HG03575 (cell line): ENCODE measurements around the gene ITGB3BP.
"Not testable (repeated sequence)": the region's sequence is repeated elsewhere in the genome, so short reads cannot be mapped to it uniquely, and the experiment has no call there.

Experiments
- ATAC-seq: cut with Tn5 transposase; IDR thresholded peaks from one replicate; pipeline ENCODE4 v1.9.1; 2021; ENCODE audit not compliant: unreplicated experiment, insufficient number of reproducible peaks, low FRiP score; ENCODE audit errors: extremely low read depth

ITGB3BP gene

GRCh38 chr1:63516629-63517028 lies 6.4 kb downstream of the ITGB3BP start:
- no peak for ATAC-seq

- no peak for ATAC-seq
Measured at GRCh38 chr1:63512584-63512983, 10.4 kb downstream of the ITGB3BP start.

- ATAC-seq, result no peak
Measured at GRCh38 chr1:63509718-63510117, 13.3 kb downstream of the ITGB3BP start.

- ATAC-seq, result no peak
Measured at GRCh38 chr1:63506782-63507181, 16.2 kb downstream of the ITGB3BP start.

- ATAC-seq, result no peak
Measured at GRCh38 chr1:63501256-63501655, 21.8 kb downstream of the ITGB3BP start.

- ATAC-seq, result no peak
Measured at GRCh38 chr1:63498106-63498505, 24.9 kb downstream of the ITGB3BP start.

GRCh38 chr1:63497577-63497976 lies 25.4 kb downstream of the ITGB3BP start:
- no peak for ATAC-seq

GRCh38 chr1:63487336-63488065 lies 35.5 kb downstream of the ITGB3BP start:
- ATAC-seq, result no peak

- ATAC-seq, result no peak
Measured at GRCh38 chr1:63486629-63487028, 36.4 kb downstream of the ITGB3BP start.

- ATAC-seq, result no peak
Measured at GRCh38 chr1:63480057-63480456, 43.0 kb downstream of the ITGB3BP start.

- no peak for ATAC-seq
Measured at GRCh38 chr1:63475761-63476160, 47.3 kb downstream of the ITGB3BP start.

- ATAC-seq, result not testable (repeated sequence)
Measured at GRCh38 chr1:63468683-63469082, 54.3 kb downstream of the ITGB3BP start.

GRCh38 chr1:63466759-63467158 lies 56.3 kb downstream of the ITGB3BP start:
- no peak for ATAC-seq

GRCh38 chr1:63466181-63466580 lies 56.8 kb downstream of the ITGB3BP start:
- ATAC-seq, result no peak

GRCh38 chr1:63463248-63463647 lies 59.8 kb downstream of the ITGB3BP start:
- ATAC-seq, result no peak

GRCh38 chr1:63461661-63462230 lies 61.3 kb downstream of the ITGB3BP start:
- ATAC-seq, result no peak

- no peak for ATAC-seq
Measured at GRCh38 chr1:63458750-63459149, 64.3 kb downstream of the ITGB3BP start.

- no peak for ATAC-seq
Measured at GRCh38 chr1:63454269-63454668, 68.8 kb downstream of the ITGB3BP start.

- no peak for ATAC-seq
Measured at GRCh38 chr1:63453232-63453631, 69.8 kb downstream of the ITGB3BP start.

- no peak for ATAC-seq
Measured at GRCh38 chr1:63450416-63450815, 72.6 kb downstream of the ITGB3BP start.

- no peak for ATAC-seq
Measured at GRCh38 chr1:63448731-63449246, 74.2 kb downstream of the ITGB3BP start.
